K562 (cell line): Measurements from ENCODE around the gene LRRC7. TPM values are rescaled to one million over a fixed set of nuclear protein-coding genes. Genes with fewer than 3 reads are reported as not detected.
A peak's percentile ranks its signal among the peaks of the same experiment; 100 is the strongest.

Source experiments
- ATAC-seq: fragments of 200-7000 bp; cut with Tn5 transposase; 3 replicates; pipeline ENCODE4 v1.9.1; 2020; ENCODE audit warnings: moderate library complexity
- BruUV-seq: library from RNA; stranded (reverse); fragments of 400-500 nt; replicated peaks from 2 replicates; lab custom pipeline; 2021; lab: Mats Ljungman, UMichigan
- CTCF ChIA-PET: fragments of 300-600 bp; formaldehyde crosslinking; extraction: SDS; loops from one replicate; lab custom pipeline; 2021; ENCODE audit warnings: low intra/inter-chr PET ratio; lab: Yijun Ruan, JAX
- POLR2A ChIA-PET: fragments of 300-600, 350-650 bp; sonication (Branson Sonifier 250); formaldehyde crosslinking; extraction: SDS; loops from one replicate; lab custom pipeline; 2021; ENCODE audit warnings: antibody characterized with exemption, inconsistent platforms; lab: Yijun Ruan, JAX
- DNase-seq, 4 experiments: peaks; one replicate each; pipeline versions ENCODE4 v3.0.0 to v3.0.0-alpha.2; 2011 to 2018; ENCODE audit warnings: low spot score in 3 of 4, mixed read lengths in 3 of 4; ENCODE audit errors: extremely low read depth in 1 of 4
- FAIRE-seq: peaks from 2 replicates; lab custom pipeline; 2011; peaks lifted over from hg19 to GRCh38; lab: Jason Lieb, UNC
- H2AFZ ChIP-seq: 2 replicates; pipeline ENCODE4 v1.6.0; 2011; ENCODE audit warnings: low read depth, low read length, control low read depth, inconsistent platforms
- H3K27ac ChIP-seq: fragments of 200-600 bp; 3 replicates; pipeline ENCODE4 v1.8.0; 2011; ENCODE audit warnings: low read depth, mild to moderate bottlenecking, control low read depth, inconsistent platforms, low read length, moderate library complexity, mixed read lengths; ENCODE audit errors: extremely low read depth
- H3K27me3 ChIP-seq, 2 experiments: fragments of 300-600 bp in 1 of 2; 2 replicates in 1 of 2; 3 replicates in 1 of 2; pipeline versions ENCODE4 v1.6.0 to v1.8.0; 2011; ENCODE audit warnings: inconsistent platforms in 2 of 2, low read length in 2 of 2, mild to moderate bottlenecking in 1 of 2, mixed read lengths in 1 of 2, moderate library complexity in 1 of 2; ENCODE audit not compliant: control insufficient read depth in 2 of 2, insufficient read depth in 2 of 2
- H3K36me3 ChIP-seq: fragments of 300-600 bp; 3 replicates; pipeline ENCODE4 v1.8.0; 2011; ENCODE audit warnings: mild to moderate bottlenecking, low read length, inconsistent platforms; ENCODE audit not compliant: control insufficient read depth, insufficient read depth
- H3K4me1 ChIP-seq, 2 experiments: fragments of 200-600 bp in 1 of 2; replicated peaks in 1 of 2; 2 replicates in 1 of 2; 3 replicates in 1 of 2; pipeline versions ENCODE4 v1.5.1 to v1.8.0; 2011; ENCODE audit warnings: inconsistent platforms in 2 of 2, low read length in 2 of 2, mild to moderate bottlenecking in 1 of 2, mixed read lengths in 1 of 2, moderate library complexity in 1 of 2; ENCODE audit not compliant: control insufficient read depth in 2 of 2, insufficient read depth in 2 of 2
- H3K4me2 ChIP-seq: 2 replicates; pipeline ENCODE4 v1.6.1; 2011; ENCODE audit warnings: low read length, control low read depth, inconsistent platforms, mixed read lengths; ENCODE audit not compliant: insufficient read depth
- H3K4me3 ChIP-seq: fragments of 200-600 bp; sonication (generic), shearing (Covaris generic); 2 replicates; pipeline ENCODE4 v1.5.1; 2016; ENCODE audit warnings: control low read depth, inconsistent platforms
- H3K79me2 ChIP-seq: fragments of 200-600 bp; 3 replicates; pipeline ENCODE4 v1.8.0; 2011; ENCODE audit warnings: low read length, inconsistent platforms; ENCODE audit not compliant: control insufficient read depth, insufficient read depth
- H3K9ac ChIP-seq, 2 experiments: 2 replicates each; pipeline versions ENCODE4 v1.6.0 to v1.6.1; 2011; ENCODE audit warnings: low read depth in 2 of 2, low read length in 2 of 2, control low read depth in 1 of 2, inconsistent platforms in 1 of 2, mild to moderate bottlenecking in 1 of 2, mixed read lengths in 1 of 2; ENCODE audit not compliant: insufficient read depth in 1 of 2
- H3K9me1 ChIP-seq: one replicate; pipeline ENCODE4 v1.6.0; 2011; ENCODE audit warnings: inconsistent platforms, mild to moderate bottlenecking, low read length, moderate library complexity; ENCODE audit not compliant: control insufficient read depth, insufficient read depth
- H3K9me3 ChIP-seq: replicated peaks from 2 replicates; pipeline ENCODE4 v1.5.1; 2011; ENCODE audit warnings: low read depth, low read length, inconsistent platforms; ENCODE audit not compliant: control insufficient read depth, insufficient read depth
- H4K20me1 ChIP-seq: replicated peaks from 2 replicates; pipeline ENCODE4 v1.6.1; 2011; ENCODE audit warnings: low read length, inconsistent platforms, mixed read lengths; ENCODE audit not compliant: control insufficient read depth, insufficient read depth
- BHLHE40 ChIP-seq: IDR thresholded peaks from 2 replicates; pipeline ENCODE4 v1.6.1; 2011; ENCODE audit warnings: low read length, improper control_type of control experiment
- CBX8 ChIP-seq: fragments of 200-600 bp; sonication (generic); IDR thresholded peaks from 2 replicates; pipeline ENCODE4 v1.6.1; 2012; ENCODE audit warnings: borderline replicate concordance, mixed run types, low read depth, mild to moderate bottlenecking, moderate library complexity, mixed read lengths, low read length, control low read depth, inconsistent platforms; ENCODE audit not compliant: poor library complexity, severe bottlenecking; ENCODE audit errors: extremely low read depth
- GTF2B ChIP-seq: IDR thresholded peaks from 2 replicates; pipeline ENCODE4 v1.6.1; 2011; ENCODE audit not compliant: insufficient read length; ENCODE audit errors: extremely low read depth
- HINFP ChIP-seq: fragments of 450-650 bp; conservative IDR thresholded peaks from 2 replicates; pipeline ENCODE4 v1.6.1; 2016; ENCODE audit warnings: missing genetic modification characterization, low read depth, mild to moderate bottlenecking, control low read depth, missing compliant biosample characterization
- IRF9 ChIP-seq: fragments of 450-650 bp; IDR thresholded peaks from 2 replicates; pipeline ENCODE4 v1.6.1; 2016; ENCODE audit warnings: missing biosample characterization, missing genetic modification characterization
- MAFF ChIP-seq: IDR thresholded peaks from 2 replicates; pipeline ENCODE4 v1.6.1; 2012; ENCODE audit warnings: low read length, improper control_type of control experiment
- MBD1 ChIP-seq: fragments of 250-450 bp; sonication (Bioruptor Pico); IDR thresholded peaks from 2 replicates; pipeline ENCODE4 v1.8.0; 2022; ENCODE audit warnings: inconsistent platforms
- NCOA6 ChIP-seq: fragments of 450-650 bp; IDR thresholded peaks from 2 replicates; pipeline ENCODE4 v1.6.1; 2017; ENCODE audit warnings: mild to moderate bottlenecking
- PCBP1 ChIP-seq: fragments of 200-400 bp; formaldehyde crosslinking; IDR thresholded peaks from 2 replicates; pipeline ENCODE4 v1.6.1; 2018; ENCODE audit warnings: mild to moderate bottlenecking, low read depth, low read length; ENCODE audit not compliant: poor library complexity, severe bottlenecking
- SAP30 ChIP-seq: fragments of 200-600 bp; sonication (generic); IDR thresholded peaks from 2 replicates; pipeline ENCODE4 v1.6.1; 2012; ENCODE audit warnings: borderline replicate concordance, low read depth, mild to moderate bottlenecking, moderate library complexity, low read length, control low read depth, inconsistent platforms; ENCODE audit not compliant: insufficient read depth, poor library complexity, severe bottlenecking
- SIX5 ChIP-seq, 2 experiments: IDR thresholded peaks; 2 replicates each; pipeline ENCODE4 v1.6.1; 2011; ENCODE audit warnings: low read length in 2 of 2, borderline replicate concordance in 1 of 2, low read depth in 1 of 2, mild to moderate bottlenecking in 1 of 2, moderate library complexity in 1 of 2; ENCODE audit not compliant: insufficient read depth in 1 of 2
- TRIM24 ChIP-seq, 2 experiments: fragments of 450-650 bp; IDR thresholded peaks; 2 replicates each; pipeline ENCODE4 v1.6.1; 2016
- ZC3H8 ChIP-seq: fragments of 450-650 bp; IDR thresholded peaks from 2 replicates; pipeline ENCODE4 v1.6.1; 2017
- ZNF239 ChIP-seq: fragments of 250-450 bp; sonication (Bioruptor Pico); IDR thresholded peaks from 2 replicates; pipeline ENCODE4 v1.4.0; 2020; ENCODE audit warnings: mild to moderate bottlenecking
- ZNF277 ChIP-seq: fragments of 250-450 bp; sonication (Bioruptor Pico); IDR thresholded peaks from 2 replicates; pipeline ENCODE4 v1.8.0; 2022; ENCODE audit warnings: inconsistent platforms, mild to moderate bottlenecking, moderate library complexity, borderline replicate concordance
- ZNF3 ChIP-seq: fragments of 250-450 bp; sonication (Bioruptor Pico); IDR thresholded peaks from 2 replicates; pipeline ENCODE4 v1.5.0; 2021; ENCODE audit warnings: mild to moderate bottlenecking, moderate library complexity
- WGBS: fragments of 100-300 bp; shearing (Covaris generic); methylation state at CpG from one replicate; pipeline ENCODE4 v1.1.6; 2016; ENCODE audit warnings: low coverage, mixed read lengths; ENCODE audit not compliant: insufficient coverage; ENCODE audit errors: missing lambda C conversion rate; 5-methylcytosine and 5-hydroxymethylcytosine counted together
- in situ Hi-C: fragments of 300-500 bp; cut with MboI; formaldehyde crosslinking; loops from 4 replicates; pipeline ENCODE4 v1.15.0; 2018; ENCODE audit warnings: inconsistent platforms, mixed read lengths
- intact Hi-C: fragments of 100-400 bp; cut with micrococcal nuclease; formaldehyde crosslinking; loops from 2 replicates; pipeline ENCODE4 v1.14.2; 2022
- polyA plus RNA-seq, 8 experiments: library from polyadenylated mRNA; depleted of rRNA in 4 of 8; stranded (reverse) in 5 of 8; unstranded in 3 of 8; fragments of >200 nt; fragmentation: Nextera tagmentation in 2 of 8; fragmentation: Illumina TruSeq in 1 of 8; extraction: Ambion mirVana in 2 of 8; extraction: Trizol in 1 of 8; gene quantifications; 2 replicates each; pipeline versions ENCODE4 v1.2.1 to v1.2.3, GENCODE V29; 2011 to 2014; ENCODE audit warnings: inconsistent platforms in 1 of 8, missing spikeins in 1 of 8
- total RNA-seq, 7 experiments: library from RNA; depleted of rRNA in 6 of 7; stranded (reverse); fragments of >200 nt in 6 of 7; fragmentation: Illumina TruSeq in 2 of 7; extraction: Trizol in 2 of 7; gene quantifications; 2 replicates each; pipeline versions ENCODE4 v1.2.1 to v1.2.3, GENCODE V29; 2011 to 2021; ENCODE audit warnings: low replicate concordance in 1 of 7

LRRC7 gene
- total and polyA plus RNA-seq, 9 of the 15 experiments (the other 6 are each of a cell fraction or from before 2014, with no cell fraction given), result 0.09 to 0.94 (median 0.49) TPM

GRCh38 chr1:70115315-70115714 lies 547.6 kb downstream of the LRRC7 start:
- Histone ChIP-seq H3K36me3 (no peaks in the 10 kb centered on the region), H2AFZ (no peak overlapping the region), H4K20me1 (no peaks in the 10 kb centered on the region), H3K27ac (no peak overlapping the region), H3K4me1 (no peaks in the 10 kb centered on the region), H3K79me2 (no peaks in the 10 kb centered on the region), H3K4me3 (no peak overlapping the region), H3K9me1 (no peaks in the 10 kb centered on the region), H3K27me3 (no peaks in the 10 kb centered on the region), H3K9me3 (no peaks in the 10 kb centered on the region), H3K4me2 (no peak overlapping the region), H3K9ac (no peak overlapping the region)
- DNase-seq (no peak), FAIRE-seq (no peak), ATAC-seq (no peak)
- intact Hi-C loops, result no loop called here
- in situ Hi-C loops, result no loop called here
- 53% methylated on average over 3 of the region's 3 CpGs for WGBS
- POLR2A ChIA-PET, result no interaction called here
- CTCF ChIA-PET, result no interaction called here
- no TSS peak for BruUV-seq
- TF ChIP-seq SIX5 (IDR thresholded peaks at IDR 0.05; ENCODE audit: borderline replicate concordance in 1 of 2, insufficient read depth in 1 of 2, low read depth in 1 of 2, low read length in 2 of 2), result no peak
- no peak for TF ChIP-seq HINFP (tag)
- TF ChIP-seq ZC3H8, result no peak
- no peak for TF ChIP-seq TRIM24 (IDR thresholded peaks at IDR 0.05)
- TF ChIP-seq NCOA6, result no peak
- no peak for TF ChIP-seq GTF2B
- TF ChIP-seq IRF9 (tag), result 0 out of 2 replicates have a peak, but pooled peaks have one; percentile 23
- no peak for TF ChIP-seq ZNF239 (CRISPR knock-in tag)
- TF ChIP-seq ZNF3, result no peak
- TF ChIP-seq MAFF, result 0 out of 2 replicates have a peak, but pooled peaks have one; percentile 5
- TF ChIP-seq CBX8, result no peak
- TF ChIP-seq MBD1 (CRISPR knock-in tag), result no peak
- TF ChIP-seq SAP30, result no peak
- TF ChIP-seq ZNF277, result no peak
- TF ChIP-seq PCBP1, result no peak
- TF ChIP-seq BHLHE40, result no peak
